GM21528 (cell line): ENCODE measurements around the gene UGT1A3.

Experiments used
- ATAC-seq: cut with Tn5 transposase; IDR thresholded peaks from one replicate; pipeline ENCODE4 v1.9.1; 2021; ENCODE audit warnings: mild to moderate bottlenecking, moderate library complexity; ENCODE audit not compliant: unreplicated experiment, low FRiP score

Gene UGT1A3

DNA sequence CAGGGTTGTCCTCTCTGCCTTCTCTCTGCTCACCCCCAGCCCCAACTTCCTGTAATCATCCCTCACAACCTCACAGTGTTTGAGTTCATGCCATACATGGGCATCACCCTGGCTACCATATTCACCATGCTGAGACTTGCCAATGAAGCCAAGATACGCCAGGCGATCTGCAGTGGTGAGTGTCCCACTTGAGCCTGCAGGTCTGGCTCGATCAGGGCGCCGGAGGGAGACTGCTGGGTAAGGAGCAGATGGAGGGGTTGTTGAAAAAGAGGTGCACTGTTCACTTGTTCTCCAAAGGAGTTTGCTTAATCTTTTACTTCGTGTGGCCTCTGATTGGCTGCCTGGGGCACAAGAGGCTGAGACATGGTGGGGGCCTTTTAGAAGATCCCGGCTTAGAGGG, 63.9 kb downstream of the UGT1A3 start:
- ATAC-seq: no peak

GRCh38 chr2:233793465-233794127, 64.8 kb downstream of the UGT1A3 start:
- no peak for ATAC-seq

- no peak for ATAC-seq
These were observed 65.4 kb downstream of the UGT1A3 start for GRCh38 chr2:233794128-233794658.

- ATAC-seq: no peak
These were observed 66.9 kb downstream of the UGT1A3 start for GRCh38 chr2:233795735-233796171.

GRCh38 chr2:233796254-233796653, 67.4 kb downstream of the UGT1A3 start:
- ATAC-seq: no peak

DNA sequence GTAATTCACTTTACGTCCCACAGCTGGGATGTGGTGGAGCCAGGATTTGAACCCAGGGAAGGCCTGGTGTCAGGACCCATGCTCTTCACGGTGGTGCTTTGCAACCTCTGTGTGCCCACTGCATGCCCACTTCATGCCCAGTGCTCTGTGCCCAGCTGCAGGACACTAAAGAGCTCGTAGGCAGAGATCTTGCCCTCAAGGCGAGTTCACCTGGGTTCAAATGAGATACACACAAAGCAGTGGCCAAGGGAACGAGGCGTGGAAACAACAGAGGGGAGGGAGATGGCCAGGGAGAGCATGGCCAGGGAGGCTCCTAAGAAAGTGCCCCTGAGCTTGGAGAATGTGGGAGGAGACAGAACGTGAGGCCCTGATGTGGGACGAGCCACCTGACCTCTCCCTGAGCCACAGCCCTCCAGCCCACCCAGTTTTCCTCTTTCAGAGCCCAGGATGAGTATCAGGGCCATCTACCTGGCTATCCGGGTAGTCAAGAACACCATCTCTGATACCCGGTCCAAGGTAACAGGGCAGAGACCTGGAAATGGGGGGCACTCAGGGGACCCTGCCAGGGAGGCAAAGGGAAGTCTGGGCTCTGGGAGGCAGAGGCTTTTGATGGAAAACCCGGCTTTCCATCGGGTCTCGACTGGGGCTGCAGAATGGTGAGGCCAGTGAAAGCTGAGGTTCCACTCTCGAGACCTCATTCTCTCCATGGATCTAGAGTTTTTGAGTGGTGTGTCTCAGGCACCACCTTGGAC, 69.7 kb downstream of the UGT1A3 start:
- no peak for ATAC-seq

DNA sequence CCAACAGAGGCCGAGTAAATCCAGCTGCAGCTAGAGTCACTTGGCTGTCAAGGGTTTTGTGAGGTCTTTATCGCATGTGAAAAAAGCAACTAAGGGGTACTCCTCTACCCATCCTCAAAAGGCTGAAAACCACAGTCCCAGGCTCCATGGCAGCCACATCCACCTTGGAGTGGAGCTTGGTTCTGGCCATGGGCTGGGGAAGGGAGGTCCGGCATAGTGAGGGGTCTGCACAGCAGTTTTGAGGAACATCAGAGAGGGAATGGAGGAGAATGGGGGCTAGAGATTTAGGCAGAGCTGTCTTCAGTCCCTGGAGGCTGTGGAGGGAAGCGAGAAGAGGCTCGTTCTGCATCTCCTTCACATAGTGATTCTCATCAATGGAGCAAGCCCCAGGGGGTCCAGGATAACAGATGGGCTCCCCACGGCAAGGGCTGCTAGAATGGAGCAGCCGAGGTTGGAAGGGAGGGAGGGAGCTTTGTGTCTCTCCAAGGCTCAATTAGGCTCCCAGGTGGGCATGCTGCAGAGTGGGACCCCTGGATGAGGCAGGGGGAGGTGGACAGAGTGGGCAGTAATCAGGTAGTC, 70.3 kb downstream of the UGT1A3 start:
- no peak for ATAC-seq

- ATAC-seq: no peak
These were observed 70.9 kb downstream of the UGT1A3 start for GRCh38 chr2:233799716-233800115.

DNA sequence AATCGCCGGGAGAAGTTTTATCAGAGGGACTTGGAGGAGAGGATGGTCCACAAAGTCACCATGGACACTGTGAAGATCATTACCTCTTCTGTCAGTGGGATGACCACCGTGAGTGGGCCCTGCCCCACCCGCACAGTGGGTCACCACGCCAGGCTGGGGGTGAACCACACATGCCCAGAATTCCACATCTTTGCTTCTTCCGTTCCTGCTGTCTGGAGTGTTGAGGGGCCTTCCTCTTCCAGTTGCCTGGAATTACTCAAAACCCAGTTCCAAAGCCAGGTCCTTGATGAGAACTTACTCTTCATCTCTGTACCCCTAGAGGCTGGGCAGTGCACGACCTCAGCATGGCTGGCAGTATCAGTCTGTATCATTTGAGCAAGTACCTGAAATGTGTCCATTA, 71.4 kb downstream of the UGT1A3 start:
- ATAC-seq: no peak

DNA sequence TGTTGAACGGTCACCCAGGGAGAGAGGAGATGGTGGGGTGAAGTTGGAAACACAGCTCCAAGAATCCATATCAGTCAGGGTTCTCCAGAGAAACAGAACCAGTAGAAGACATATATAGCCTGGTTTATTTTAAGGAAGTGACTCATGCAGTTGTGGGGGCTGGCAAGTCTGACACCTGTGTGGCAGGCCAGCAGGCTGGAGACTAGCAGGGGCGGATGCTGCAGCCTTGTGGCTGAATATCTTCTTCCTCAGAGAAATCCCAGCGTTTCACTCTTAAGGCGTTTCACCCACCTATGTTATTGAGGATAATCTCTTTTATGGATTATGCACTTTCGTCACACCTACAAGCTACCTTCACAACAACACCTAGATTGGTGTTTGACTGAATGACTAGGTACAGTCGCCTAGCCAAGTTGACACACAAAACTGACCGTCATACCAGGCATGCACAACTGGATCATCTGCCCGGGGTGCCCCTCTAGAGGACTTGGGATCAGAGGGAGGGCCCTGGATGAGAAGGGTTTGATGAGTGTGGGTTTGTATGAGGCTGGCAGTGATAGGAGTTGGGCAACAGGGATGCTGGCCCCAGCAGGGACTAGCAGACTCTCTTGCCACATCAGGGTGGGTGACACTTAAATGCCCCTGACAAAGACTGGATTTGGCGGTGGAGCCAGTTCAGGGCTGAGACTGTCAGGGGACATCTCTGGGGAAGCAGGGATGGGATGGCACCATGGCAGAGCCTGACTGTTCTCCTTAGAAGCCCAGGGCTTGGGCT, 72.7 kb downstream of the UGT1A3 start:
- no peak for ATAC-seq

DNA sequence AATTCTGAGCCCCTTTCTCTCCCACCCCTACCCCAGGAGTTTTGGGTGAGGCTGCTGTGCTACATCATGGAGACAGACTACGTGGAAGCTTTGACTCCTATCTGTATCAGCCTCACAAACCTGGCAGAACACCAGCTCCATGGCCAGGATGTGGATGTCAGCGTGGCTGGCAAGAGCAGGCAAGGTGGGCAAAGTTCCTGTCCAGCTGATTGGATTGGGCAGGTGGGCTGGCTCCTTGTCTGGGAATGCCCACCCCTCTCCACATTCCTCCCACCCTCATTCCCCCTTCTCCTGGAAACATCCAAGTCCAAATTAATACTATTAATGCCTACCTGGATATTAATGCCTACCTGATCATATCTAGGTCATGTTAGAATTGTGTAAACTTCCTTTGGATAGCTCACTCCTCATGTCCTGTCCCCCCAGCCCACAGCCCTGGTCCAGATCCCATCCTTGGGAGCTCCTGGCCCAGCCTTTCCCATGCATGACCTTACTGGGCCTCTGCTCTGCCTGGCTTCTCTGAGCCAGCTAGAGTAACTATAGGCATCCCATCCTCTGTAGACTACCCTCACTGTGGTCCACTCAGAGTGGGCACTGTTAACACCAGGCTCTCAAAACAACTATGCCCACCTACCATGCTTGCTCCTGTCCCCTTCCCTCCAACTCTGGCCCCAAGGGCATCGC, 73.4 kb downstream of the UGT1A3 start:
- no peak for ATAC-seq

DNA sequence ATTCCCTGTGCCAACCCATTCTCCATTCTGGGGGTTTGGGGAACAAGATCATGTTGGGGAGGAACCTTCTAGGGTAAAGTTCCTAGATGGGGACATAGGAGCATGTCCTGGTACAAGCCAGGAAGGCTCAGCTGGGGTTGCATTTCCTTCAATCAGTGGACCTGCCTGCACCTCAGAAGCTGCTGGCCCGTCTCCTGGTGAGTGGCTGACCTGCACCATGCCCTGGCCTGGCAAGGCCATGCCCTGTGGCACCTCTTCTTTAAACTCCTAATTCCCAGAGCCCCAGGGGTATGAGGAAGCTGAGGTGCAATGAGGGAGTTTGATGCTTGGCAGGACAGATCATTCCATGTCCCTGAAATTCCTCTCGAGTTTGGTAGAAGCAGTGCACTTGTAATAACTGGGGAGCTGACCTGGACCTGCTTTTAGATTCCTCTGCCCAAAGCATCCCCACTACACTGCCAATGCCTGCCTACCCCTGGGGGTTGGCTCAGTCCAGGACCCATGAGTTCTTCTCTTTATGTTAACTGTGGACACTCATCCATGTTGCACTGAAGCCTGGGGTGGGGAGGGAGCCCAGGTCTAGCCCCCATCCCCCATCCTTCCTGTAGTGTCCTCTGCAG, 74.6 kb downstream of the UGT1A3 start:
- no peak for ATAC-seq

DNA sequence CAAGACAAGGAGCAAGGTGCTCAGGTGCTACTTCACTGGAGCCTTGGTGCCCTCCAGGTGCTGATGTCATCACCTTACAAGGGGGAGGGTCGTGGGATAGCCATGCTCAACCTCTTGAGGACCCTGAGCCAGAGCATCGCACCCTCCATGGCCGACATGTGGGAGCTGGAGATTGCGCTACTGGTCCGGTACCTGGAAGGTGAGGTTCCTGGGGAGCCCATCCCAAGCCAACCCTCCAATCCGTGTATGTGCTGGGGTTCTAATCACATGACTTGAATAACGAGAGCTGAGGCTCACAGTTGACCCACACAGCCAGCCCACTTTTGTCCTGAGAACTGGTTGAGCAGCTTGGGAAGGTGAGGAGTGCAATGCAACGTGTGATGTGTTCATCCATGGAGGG, 75.2 kb downstream of the UGT1A3 start:
- ATAC-seq: no peak

GRCh38 chr2:233807215-233807865, 78.5 kb downstream of the UGT1A3 start:
- ATAC-seq: no peak

GRCh38 chr2:233807966-233808935, 79.4 kb downstream of the UGT1A3 start:
- no peak for ATAC-seq

DNA sequence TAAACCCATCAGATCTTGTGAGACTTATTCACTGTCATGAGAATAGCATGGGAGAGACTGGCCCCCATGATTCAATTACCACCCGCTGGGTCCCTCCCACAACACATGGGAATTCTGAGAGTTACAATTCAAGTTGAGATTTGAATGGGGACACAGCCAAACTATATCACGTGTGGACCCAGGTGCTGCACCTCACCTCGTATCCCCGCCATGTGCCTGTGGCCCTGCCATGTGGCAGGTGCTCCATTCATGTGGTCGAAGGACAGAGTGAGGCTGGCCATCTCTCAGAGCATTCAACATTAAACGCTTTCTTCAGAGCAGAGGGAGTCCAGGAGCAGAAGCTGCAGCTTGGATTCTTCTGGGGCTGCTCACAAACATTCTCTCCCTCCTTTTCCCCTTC, 81.5 kb downstream of the UGT1A3 start:
- ATAC-seq: no peak

DNA sequence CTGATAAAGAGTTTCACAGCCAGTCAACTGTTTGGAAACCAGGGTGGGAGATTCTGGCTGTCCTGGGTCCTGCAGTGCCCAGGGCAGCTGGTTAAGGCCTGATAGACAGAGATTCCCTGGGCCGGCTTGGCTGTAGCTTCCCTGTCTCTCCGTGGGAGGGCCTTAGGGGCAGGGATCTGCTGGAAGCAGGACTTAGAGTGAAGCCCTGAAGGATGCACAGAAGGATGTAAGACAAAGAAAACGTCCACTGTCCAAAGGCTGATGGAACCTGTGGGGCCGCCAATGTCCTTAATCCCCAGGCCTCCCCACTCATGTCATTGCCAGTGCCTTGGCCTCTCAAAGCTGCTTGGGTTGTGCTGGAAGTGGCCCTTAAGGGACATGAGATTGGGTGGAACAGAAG, 82.2 kb downstream of the UGT1A3 start:
- no peak for ATAC-seq

- ATAC-seq: no peak
These were observed 82.9 kb downstream of the UGT1A3 start for GRCh38 chr2:233811732-233812131.
